ENCODE measurements around the gene AK4. TPM values are rescaled to one million over a fixed set of nuclear protein-coding genes. Genes with fewer than 3 reads are reported as not detected.

AK4 gene
- total RNA-seq, 1 donor from 2014 or later = 133 TPM

DNA sequence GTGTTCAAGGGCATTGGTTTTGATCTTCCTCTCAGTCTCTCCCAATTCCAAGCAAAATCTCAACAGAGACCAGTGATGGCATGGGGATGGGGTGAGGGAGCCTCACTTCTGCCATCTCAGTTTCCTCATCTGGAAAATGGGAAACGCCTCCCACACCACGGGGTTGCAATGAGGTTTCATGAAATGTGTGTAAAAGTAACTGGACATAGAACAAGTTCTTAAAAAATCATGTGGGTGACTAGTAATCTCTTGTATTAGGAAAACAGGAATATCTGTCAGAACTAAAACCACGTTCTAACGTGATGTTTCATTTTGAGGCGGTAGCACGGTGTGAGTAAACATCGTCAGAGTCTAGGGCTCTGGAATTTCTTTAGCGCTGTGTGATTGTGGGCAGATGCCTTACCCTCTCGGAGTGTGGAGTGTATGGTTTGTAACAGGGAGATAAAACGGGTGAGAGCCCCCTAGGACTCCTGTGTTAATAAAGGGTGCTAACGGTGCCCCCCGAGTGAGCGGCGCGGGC, 105.9 kb downstream of the AK4 start:
- H3K4me3 Mint-ChIP-seq (ENCODE audit: unreplicated experiment) = peak overlapping the region; percentile 82
- H3K27ac Mint-ChIP-seq (ENCODE audit: unreplicated experiment) = peak overlapping the region; percentile 78
- no peaks in the 10 kb centered on the region for H3K9me3 Mint-ChIP-seq (ENCODE audit: unreplicated experiment)
- H3K27me3 Mint-ChIP-seq (ENCODE audit: low read depth, unreplicated experiment) = peaks cover 2% of the 10 kb centered on the region
- H3K4me1 Mint-ChIP-seq (ENCODE audit: low read depth, unreplicated experiment) = peaks cover 5% of the 10 kb centered on the region
- TF ChIP-seq, protein P1, sequence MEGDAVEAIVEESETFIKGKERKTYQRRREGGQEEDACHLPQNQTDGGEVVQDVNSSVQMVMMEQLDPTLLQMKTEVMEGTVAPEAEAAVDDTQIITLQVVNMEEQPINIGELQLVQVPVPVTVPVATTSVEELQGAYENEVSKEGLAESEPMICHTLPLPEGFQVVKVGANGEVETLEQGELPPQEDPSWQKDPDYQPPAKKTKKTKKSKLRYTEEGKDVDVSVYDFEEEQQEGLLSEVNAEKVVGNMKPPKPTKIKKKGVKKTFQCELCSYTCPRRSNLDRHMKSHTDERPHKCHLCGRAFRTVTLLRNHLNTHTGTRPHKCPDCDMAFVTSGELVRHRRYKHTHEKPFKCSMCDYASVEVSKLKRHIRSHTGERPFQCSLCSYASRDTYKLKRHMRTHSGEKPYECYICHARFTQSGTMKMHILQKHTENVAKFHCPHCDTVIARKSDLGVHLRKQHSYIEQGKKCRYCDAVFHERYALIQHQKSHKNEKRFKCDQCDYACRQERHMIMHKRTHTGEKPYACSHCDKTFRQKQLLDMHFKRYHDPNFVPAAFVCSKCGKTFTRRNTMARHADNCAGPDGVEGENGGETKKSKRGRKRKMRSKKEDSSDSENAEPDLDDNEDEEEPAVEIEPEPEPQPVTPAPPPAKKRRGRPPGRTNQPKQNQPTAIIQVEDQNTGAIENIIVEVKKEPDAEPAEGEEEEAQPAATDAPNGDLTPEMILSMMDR (IDR thresholded peaks at IDR 0.05; ENCODE audit: insufficient read depth, low read depth, low read length) = no peak
- no peak for TF ChIP-seq EZH2 (IDR thresholded peaks at IDR 0.05; ENCODE audit: insufficient read depth, low read length)
- Histone ChIP-seq H3K4me1 (ENCODE audit: insufficient read depth, low read length) (peaks cover 15% of the 10 kb centered on the region), H3K9me3 (ENCODE audit: insufficient read depth, low read depth, low read length) (no peaks in the 10 kb centered on the region), H3K27me3 (ENCODE audit: insufficient read depth, low read length) (no peaks in the 10 kb centered on the region), H3K9ac (ENCODE audit: low read length) (peak overlapping the region; percentile 75), H3K36me3 (ENCODE audit: insufficient read depth, low read length) (no peaks in the 10 kb centered on the region), H3K27ac (ENCODE audit: low read depth, low read length) (no peak overlapping the region), H3K4me3 (ENCODE audit: insufficient read depth, low read depth, low read length) (peak overlapping the region; percentile 58), H4K20me1 (ENCODE audit: insufficient read depth, low read length) (no peaks in the 10 kb centered on the region), H3K79me2 (ENCODE audit: insufficient read depth, low read length) (no peaks in the 10 kb centered on the region), H3K4me2 (ENCODE audit: low read length) (peak overlapping the region; percentile 92), H2AFZ (ENCODE audit: low read depth, low read length) (peak overlapping the region; percentile 82)
- peak; percentile 63 for FAIRE-seq
- H3K36me3 Mint-ChIP-seq (ENCODE audit: low read depth, unreplicated experiment) = no peaks in the 10 kb centered on the region
- peak; percentile 8 for DNase-seq (ENCODE audit: low read depth)

DNA sequence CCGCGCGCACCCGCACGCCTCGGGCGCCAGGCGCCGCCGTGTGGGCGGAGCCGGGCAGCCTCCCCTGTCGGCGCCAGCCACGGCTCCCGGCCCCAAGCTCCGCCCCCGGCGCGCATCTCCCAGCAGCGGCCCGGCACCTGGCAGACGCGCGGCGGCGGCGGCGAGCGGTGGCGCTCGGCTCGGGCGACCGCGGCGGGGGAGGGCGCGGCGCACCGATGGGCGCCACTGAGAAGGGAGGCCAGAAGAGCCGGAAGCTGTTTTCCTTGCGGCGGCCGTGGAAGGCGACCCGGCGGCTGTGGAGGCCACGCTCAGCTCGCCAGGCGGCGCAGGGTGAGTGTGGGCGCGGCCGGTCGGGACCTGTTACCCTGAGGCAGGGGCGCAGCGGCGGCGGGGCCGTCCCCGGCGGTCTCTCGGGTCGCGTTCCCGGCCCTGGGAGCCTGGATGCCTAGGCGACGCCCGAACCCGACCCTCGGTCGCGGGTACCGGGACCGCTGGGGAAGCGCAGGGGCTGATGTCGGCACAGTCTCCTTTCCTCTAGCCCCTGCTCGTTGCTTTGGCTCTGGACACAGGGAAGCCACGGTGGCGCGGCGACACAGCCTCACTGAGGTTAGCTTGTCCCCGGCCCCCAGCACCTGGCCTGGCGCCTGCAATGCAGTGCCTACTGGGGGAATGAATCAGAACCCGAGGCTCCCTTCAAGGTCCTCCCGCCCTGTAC, 106.5 kb downstream of the AK4 start:
- H3K4me3 ChIP-seq (ENCODE audit: insufficient read depth, low read depth, low read length) = peak overlapping the region; percentile 58
- H3K36me3 ChIP-seq (ENCODE audit: insufficient read depth, low read length) = no peaks in the 10 kb centered on the region
- H3K4me2 ChIP-seq (ENCODE audit: low read length) = peak overlapping the region; percentile 92
- Mint-ChIP-seq H3K4me1 (ENCODE audit: low read depth, unreplicated experiment) (peaks cover 5% of the 10 kb centered on the region), H3K27me3 (ENCODE audit: low read depth, unreplicated experiment) (peaks cover 2% of the 10 kb centered on the region), H3K36me3 (ENCODE audit: low read depth, unreplicated experiment) (no peaks in the 10 kb centered on the region), H3K27ac (ENCODE audit: unreplicated experiment) (peak overlapping the region; percentile 90), H3K9me3 (ENCODE audit: unreplicated experiment) (no peaks in the 10 kb centered on the region), H3K4me3 (ENCODE audit: unreplicated experiment) (peak overlapping the region; percentile 93)
- H3K79me2 ChIP-seq (ENCODE audit: insufficient read depth, low read length) = no peaks in the 10 kb centered on the region
- no peaks in the 10 kb centered on the region for H4K20me1 ChIP-seq (ENCODE audit: insufficient read depth, low read length)
- H3K4me1 ChIP-seq (ENCODE audit: insufficient read depth, low read length) = peaks cover 15% of the 10 kb centered on the region
- FAIRE-seq (no peak), DNase-seq (ENCODE audit: low read depth) (peak; percentile 29)
- no peak overlapping the region for H3K27ac ChIP-seq (ENCODE audit: low read depth, low read length)
- no peaks in the 10 kb centered on the region for H3K27me3 ChIP-seq (ENCODE audit: insufficient read depth, low read length)
- H3K9me3 ChIP-seq (ENCODE audit: insufficient read depth, low read depth, low read length) = no peaks in the 10 kb centered on the region
- TF ChIP-seq, protein P1 (IDR thresholded peaks at IDR 0.05; ENCODE audit: insufficient read depth, low read depth, low read length) = no peak
- no peak for TF ChIP-seq EZH2 (IDR thresholded peaks at IDR 0.05; ENCODE audit: insufficient read depth, low read length)
- H3K9ac ChIP-seq (ENCODE audit: low read length) = peak overlapping the region; percentile 75
- H2AFZ ChIP-seq (ENCODE audit: low read depth, low read length) = peak overlapping the region; percentile 94
